H9 (cell line): ENCODE data around the gene FBH1. TPM values are rescaled to one million over a fixed set of nuclear protein-coding genes. Genes with fewer than 3 reads are reported as not detected.

Experiments used
- DNase-seq: peaks from one replicate; pipeline ENCODE4 v3.0.0-alpha.2; 2017
- H2AFZ ChIP-seq: one replicate; pipeline ENCODE4 v1.6.1; 2013; ENCODE audit warnings: mild to moderate bottlenecking, low read length, control low read depth, moderate library complexity
- H2AK5ac ChIP-seq: 2 replicates; pipeline ENCODE4 v1.6.1; 2013; ENCODE audit warnings: low read length, control low read depth, mixed read lengths; ENCODE audit not compliant: insufficient read length
- H2BK120ac ChIP-seq: one replicate; pipeline ENCODE4 v1.6.1; 2013; ENCODE audit warnings: low read depth, mild to moderate bottlenecking, low read length, control low read depth, inconsistent platforms; ENCODE audit not compliant: poor library complexity, severe bottlenecking
- H2BK12ac ChIP-seq: 2 replicates; pipeline ENCODE4 v1.6.1; 2013; ENCODE audit warnings: low read length, control low read depth, mixed read lengths, low read depth; ENCODE audit not compliant: insufficient read length
- H2BK15ac ChIP-seq: 2 replicates; pipeline ENCODE4 v1.6.1; 2013; ENCODE audit warnings: low read depth, low read length, control low read depth
- H2BK20ac ChIP-seq: one replicate; pipeline ENCODE4 v1.6.1; 2013; ENCODE audit warnings: low read depth, mild to moderate bottlenecking, low read length, control low read depth, inconsistent platforms; ENCODE audit not compliant: poor library complexity, severe bottlenecking
- H2BK5ac ChIP-seq: 2 replicates; pipeline ENCODE4 v1.6.1; 2013; ENCODE audit warnings: low read length, control low read depth, mixed read lengths; ENCODE audit not compliant: insufficient read length
- H3K14ac ChIP-seq: 2 replicates; pipeline ENCODE4 v1.6.1; 2013; ENCODE audit warnings: low read length, control low read depth; ENCODE audit not compliant: insufficient read depth
- H3K18ac ChIP-seq: 2 replicates; pipeline ENCODE4 v1.6.1; 2013; ENCODE audit warnings: low read depth, mild to moderate bottlenecking, mixed read lengths, low read length, control low read depth; ENCODE audit not compliant: insufficient read length
- H3K23ac ChIP-seq: 2 replicates; pipeline ENCODE4 v1.6.1; 2013; ENCODE audit warnings: low read length, control low read depth, mixed read lengths, low read depth; ENCODE audit not compliant: insufficient read length
- H3K23me2 ChIP-seq: 2 replicates; pipeline ENCODE4 v1.6.1; 2013; ENCODE audit warnings: low read depth, mild to moderate bottlenecking, mixed read lengths, low read length, control low read depth; ENCODE audit not compliant: insufficient read length, poor library complexity, severe bottlenecking
- H3K27ac ChIP-seq: 2 replicates; pipeline ENCODE4 v1.5.1; 2013; ENCODE audit warnings: low read length, control low read depth, mixed read lengths, low read depth; ENCODE audit not compliant: insufficient read length
- H3K27me3 ChIP-seq: 2 replicates; pipeline ENCODE4 v1.6.1; 2013; ENCODE audit warnings: low read length, control low read depth, inconsistent platforms; ENCODE audit not compliant: insufficient read depth
- H3K4ac ChIP-seq: 2 replicates; pipeline ENCODE4 v1.6.1; 2013; ENCODE audit warnings: low read depth, mild to moderate bottlenecking, control low read depth, inconsistent platforms, low read length, moderate library complexity
- H3K4me1 ChIP-seq: 2 replicates; pipeline ENCODE4 v1.6.1; 2013; ENCODE audit warnings: low read length, control low read depth, inconsistent platforms; ENCODE audit not compliant: insufficient read depth
- H3K4me2 ChIP-seq: 2 replicates; pipeline ENCODE4 v1.6.1; 2013; ENCODE audit warnings: low read length, control low read depth, mixed read lengths; ENCODE audit not compliant: insufficient read length, insufficient read depth
- H3K56ac ChIP-seq: 2 replicates; pipeline ENCODE4 v1.6.1; 2013; ENCODE audit warnings: low read depth, mild to moderate bottlenecking, mixed read lengths, low read length, control low read depth; ENCODE audit not compliant: insufficient read length
- H3K79me1 ChIP-seq: 2 replicates; pipeline ENCODE4 v1.6.1; 2013; ENCODE audit warnings: low read depth, mild to moderate bottlenecking, moderate library complexity, low read length, control low read depth, inconsistent platforms; ENCODE audit not compliant: insufficient read depth, poor library complexity, severe bottlenecking
- H3K79me2 ChIP-seq: 2 replicates; pipeline ENCODE4 v1.6.1; 2013; ENCODE audit warnings: low read length, control low read depth, inconsistent platforms; ENCODE audit not compliant: insufficient read depth
- H3K9ac ChIP-seq: 2 replicates; pipeline ENCODE4 v1.6.1; 2013; ENCODE audit warnings: low read length, control low read depth, mixed read lengths; ENCODE audit not compliant: insufficient read length; ENCODE audit errors: extremely low read depth
- H3K9me3 ChIP-seq: one replicate; pipeline ENCODE4 v1.6.1; 2013; ENCODE audit warnings: low read depth, low read length, inconsistent platforms; ENCODE audit not compliant: control insufficient read depth
- H3T11ph ChIP-seq: one replicate; pipeline ENCODE4 v1.6.1; 2013; ENCODE audit warnings: mild to moderate bottlenecking, low read length, control low read depth, inconsistent platforms
- H4K20me1 ChIP-seq: one replicate; pipeline ENCODE4 v1.6.1; 2013; ENCODE audit not compliant: control insufficient read depth, insufficient read length, insufficient read depth
- H4K5ac ChIP-seq: 2 replicates; pipeline ENCODE4 v1.6.1; 2013; ENCODE audit warnings: low read depth, mild to moderate bottlenecking, mixed read lengths, low read length, control low read depth; ENCODE audit not compliant: insufficient read length
- H4K8ac ChIP-seq: replicated peaks from 2 replicates; pipeline ENCODE4 v1.6.1; 2013; ENCODE audit warnings: low read length, control low read depth, mixed read lengths, low read depth; ENCODE audit not compliant: insufficient read length
- H4K91ac ChIP-seq: 2 replicates; pipeline ENCODE4 v1.6.1; 2013; ENCODE audit warnings: low read depth, mild to moderate bottlenecking, moderate library complexity, mixed read lengths, low read length, control low read depth; ENCODE audit not compliant: insufficient read length
- H3K27ac Mint-ChIP-seq, 3 experiments: 2 replicates in 2 of 3; 3 replicates in 1 of 3; pipeline ENCODE4 v1.8.0; 2020 to 2021; ENCODE audit warnings: mixed read lengths in 3 of 3, mild to moderate bottlenecking in 1 of 3, moderate library complexity in 1 of 3
- H3K27me3 Mint-ChIP-seq: 2 replicates; pipeline ENCODE4 v1.8.0; 2021; ENCODE audit warnings: low read depth, mild to moderate bottlenecking, moderate library complexity, mixed read lengths
- H3K36me3 Mint-ChIP-seq, 3 experiments: 2 replicates in 2 of 3; 3 replicates in 1 of 3; pipeline ENCODE4 v1.8.0; 2020 to 2021; ENCODE audit warnings: low read depth in 3 of 3, mixed read lengths in 3 of 3; ENCODE audit not compliant: insufficient read depth in 1 of 3
- H3K4me1 Mint-ChIP-seq, 2 experiments: 2 replicates each; pipeline ENCODE4 v1.8.0; 2020; ENCODE audit warnings: mixed read lengths in 2 of 2
- H3K4me3 Mint-ChIP-seq, 2 experiments: 2 replicates in 1 of 2; 3 replicates in 1 of 2; pipeline ENCODE4 v1.8.0; 2020 to 2021; ENCODE audit warnings: mild to moderate bottlenecking in 2 of 2, mixed read lengths in 2 of 2, moderate library complexity in 1 of 2
- H3K9me3 Mint-ChIP-seq, 2 experiments: 2 replicates in 1 of 2; 3 replicates in 1 of 2; pipeline ENCODE4 v1.8.0; 2020; ENCODE audit warnings: mild to moderate bottlenecking in 2 of 2, mixed read lengths in 2 of 2, moderate library complexity in 1 of 2
- WGBS: extraction: QIAGEN DNeasy Blood & Tissue Kit; methylation state at CpG from one replicate; pipeline ENCODE4 v1.1.7; 2013; ENCODE audit warnings: missing lambda C conversion rate, low lambda C conversion rate, mixed read lengths; ENCODE audit not compliant: insufficient read length; ENCODE audit errors: extremely low coverage; 5-methylcytosine and 5-hydroxymethylcytosine counted together
- total RNA-seq: library from RNA; stranded (reverse); gene quantifications from 2 replicates; pipeline ENCODE4 v1.2.1, GENCODE V29; 2021
- TF ChIP-seq, protein P1 (sequence below): fragments of 200-600 bp; sonication (generic); conservative IDR thresholded peaks from 3 replicates; pipeline ENCODE4 v1.8.0; 2021; ENCODE audit warnings: antibody characterized with exemption, mild to moderate bottlenecking

FBH1 gene
- total RNA-seq, 1 experiment from 2014 or later: 52.2 TPM

- Mint-ChIP-seq H3K36me3 (peaks cover 52 to 96% (median 87%) of the 10 kb centered on the region in 3 experiments), H3K27ac (no peak overlapping the region), H3K9me3 (no peaks in the 10 kb centered on the region), H3K4me3 (no peak overlapping the region), H3K27me3 (no peaks in the 10 kb centered on the region), H3K4me1 (no peaks in the 10 kb centered on the region)
- H2AK5ac ChIP-seq: no peak overlapping the region
- H2BK12ac ChIP-seq: no peak overlapping the region
- H3T11ph ChIP-seq: no peak overlapping the region
- no peaks in the 10 kb centered on the region for H3K27me3 ChIP-seq
- no peak overlapping the region for H2AFZ ChIP-seq
- no peak overlapping the region for H4K8ac ChIP-seq
- H3K4ac ChIP-seq: no peak overlapping the region
- no peak overlapping the region for H3K4me2 ChIP-seq
- H4K5ac ChIP-seq: no peak overlapping the region
- no peak overlapping the region for H3K14ac ChIP-seq
- no peak overlapping the region for H4K91ac ChIP-seq
- no peak overlapping the region for H3K56ac ChIP-seq
- no peak for DNase-seq
- H3K4me1 ChIP-seq: no peaks in the 10 kb centered on the region
- no peaks in the 10 kb centered on the region for H4K20me1 ChIP-seq
- no peak overlapping the region for H3K18ac ChIP-seq
- no peak overlapping the region for H3K27ac ChIP-seq
- H3K9ac ChIP-seq: no peak overlapping the region
- H3K79me2 ChIP-seq: no peaks in the 10 kb centered on the region
- H2BK20ac ChIP-seq: no peak overlapping the region
- no peak overlapping the region for H2BK15ac ChIP-seq
- TF ChIP-seq, protein P1, sequence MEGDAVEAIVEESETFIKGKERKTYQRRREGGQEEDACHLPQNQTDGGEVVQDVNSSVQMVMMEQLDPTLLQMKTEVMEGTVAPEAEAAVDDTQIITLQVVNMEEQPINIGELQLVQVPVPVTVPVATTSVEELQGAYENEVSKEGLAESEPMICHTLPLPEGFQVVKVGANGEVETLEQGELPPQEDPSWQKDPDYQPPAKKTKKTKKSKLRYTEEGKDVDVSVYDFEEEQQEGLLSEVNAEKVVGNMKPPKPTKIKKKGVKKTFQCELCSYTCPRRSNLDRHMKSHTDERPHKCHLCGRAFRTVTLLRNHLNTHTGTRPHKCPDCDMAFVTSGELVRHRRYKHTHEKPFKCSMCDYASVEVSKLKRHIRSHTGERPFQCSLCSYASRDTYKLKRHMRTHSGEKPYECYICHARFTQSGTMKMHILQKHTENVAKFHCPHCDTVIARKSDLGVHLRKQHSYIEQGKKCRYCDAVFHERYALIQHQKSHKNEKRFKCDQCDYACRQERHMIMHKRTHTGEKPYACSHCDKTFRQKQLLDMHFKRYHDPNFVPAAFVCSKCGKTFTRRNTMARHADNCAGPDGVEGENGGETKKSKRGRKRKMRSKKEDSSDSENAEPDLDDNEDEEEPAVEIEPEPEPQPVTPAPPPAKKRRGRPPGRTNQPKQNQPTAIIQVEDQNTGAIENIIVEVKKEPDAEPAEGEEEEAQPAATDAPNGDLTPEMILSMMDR: no peak
- no peak overlapping the region for H3K23ac ChIP-seq
- H3K9me3 ChIP-seq: no peaks in the 10 kb centered on the region
- no CpG with 5 or more reads among the region's 7 CpGs for WGBS
- no peaks in the 10 kb centered on the region for H3K23me2 ChIP-seq
- H2BK120ac ChIP-seq: no peak overlapping the region
- H3K79me1 ChIP-seq: no peaks in the 10 kb centered on the region
- no peak overlapping the region for H2BK5ac ChIP-seq
Observed at GRCh38 chr10:5919568-5919967, 29.5 kb downstream of the FBH1 start.
